Panc1 (cell line): Measurements from ENCODE around the gene CCDC121. TPM values are rescaled to one million over a fixed set of nuclear protein-coding genes. Genes with fewer than 3 reads are reported as not detected.
"Not testable (repeated sequence)": the region's sequence is repeated elsewhere in the genome, so short reads cannot be mapped to it uniquely, and the experiment has no call there.

Experiments
- ATAC-seq: fragments of 200-7000 bp; cut with Tn5 transposase; 2 replicates; pipeline ENCODE4 v1.9.1; 2020; ENCODE audit warnings: mild to moderate bottlenecking, moderate library complexity
- BruUV-seq: library from RNA; stranded (reverse); fragments of 400-500 nt; replicated peaks from 2 replicates; lab custom pipeline; 2021; lab: Mats Ljungman, UMichigan
- CTCF ChIA-PET: fragments of 300-600 bp; sonication (Branson Sonifier 250); formaldehyde crosslinking; loops from one replicate; lab custom pipeline; 2022; ENCODE audit warnings: antibody characterized with exemption; lab: Charles Lee
- POLR2A ChIA-PET: fragments of 300-600 bp; sonication (Branson Sonifier 250); formaldehyde crosslinking; loops from one replicate; lab custom pipeline; 2022; ENCODE audit warnings: antibody characterized with exemption; lab: Charles Lee
- DNase-seq: peaks from one replicate; pipeline ENCODE4 v3.0.0-alpha.2; 2010; ENCODE audit warnings: low read depth, low spot score
- H3K27ac ChIP-seq: 2 replicates; pipeline ENCODE4 v1.5.1; 2011; ENCODE audit warnings: mild to moderate bottlenecking, low read length, inconsistent platforms
- H3K27me3 ChIP-seq: fragments of 200-500 bp; sonication (Bioruptor generic); 2 replicates; pipeline ENCODE4 v1.6.0; 2014; ENCODE audit warnings: low read length, inconsistent platforms; ENCODE audit not compliant: control insufficient read depth, insufficient read depth
- H3K36me3 ChIP-seq: fragments of 200-500 bp; sonication (Bioruptor generic); 2 replicates; pipeline ENCODE4 v1.5.1; 2014; ENCODE audit warnings: inconsistent platforms, mild to moderate bottlenecking, low read length, moderate library complexity; ENCODE audit not compliant: control insufficient read depth, insufficient read depth
- H3K4me1 ChIP-seq: 2 replicates; pipeline ENCODE4 v1.5.1; 2011; ENCODE audit warnings: inconsistent platforms, mild to moderate bottlenecking, low read length, moderate library complexity; ENCODE audit not compliant: control insufficient read depth, insufficient read depth
- H3K4me3 ChIP-seq, 2 experiments: 2 replicates each; pipeline ENCODE4 v1.5.1; 2011 to 2012; ENCODE audit warnings: low read depth in 2 of 2, low read length in 2 of 2, mild to moderate bottlenecking in 2 of 2, inconsistent platforms in 1 of 2, moderate library complexity in 1 of 2
- H3K9me3 ChIP-seq: fragments of 200-500 bp; sonication (Bioruptor generic); 2 replicates; pipeline ENCODE4 v1.5.1; 2014; ENCODE audit warnings: low read depth, mild to moderate bottlenecking, inconsistent platforms, low read length, moderate library complexity; ENCODE audit not compliant: control insufficient read depth, insufficient read depth
- POLR2AphosphoS5 ChIP-seq: IDR thresholded peaks from 2 replicates; pipeline ENCODE4 v1.6.1; 2012; ENCODE audit warnings: mild to moderate bottlenecking, low read depth, low read length, moderate library complexity
- SIN3A ChIP-seq: IDR thresholded peaks from 2 replicates; pipeline ENCODE4 v1.6.1; 2012; ENCODE audit warnings: low read depth, mild to moderate bottlenecking, low read length, moderate library complexity, borderline replicate concordance; ENCODE audit not compliant: insufficient read depth
- TCF7L2 ChIP-seq: IDR thresholded peaks from 2 replicates; pipeline ENCODE4 v1.6.1; 2011; ENCODE audit warnings: mild to moderate bottlenecking, low read depth, low read length, inconsistent platforms
- in situ Hi-C: cut with HindIII; loops from 2 replicates; pipeline ENCODE4 v1.10.0; 2016; ENCODE audit warnings: low sequenced_read_pairs, low pct_unique_long_range_greater_than_20kb
- intact Hi-C: fragments of 100-400 bp; cut with micrococcal nuclease; formaldehyde crosslinking; loops from one replicate; pipeline ENCODE4 v1.10.0; 2022; ENCODE audit not compliant: unreplicated experiment
- total RNA-seq: library from RNA; stranded (reverse); gene quantifications from one replicate; pipeline ENCODE4 v1.2.1, GENCODE V29; 2021; ENCODE audit not compliant: unreplicated experiment
- TF ChIP-seq, protein P1 (sequence below), 2 experiments: IDR thresholded peaks; 2 replicates each; pipeline ENCODE4 v1.6.1; 2011 to 2012; ENCODE audit warnings: low read depth in 2 of 2, control low read depth in 1 of 2, low read length in 1 of 2, mild to moderate bottlenecking in 1 of 2, moderate library complexity in 1 of 2; ENCODE audit not compliant: insufficient read depth in 1 of 2
- TF ChIP-seq, protein P2 (sequence below): fragments of 450-650 bp; IDR thresholded peaks from 2 replicates; pipeline ENCODE4 v1.5.1; 2017; ENCODE audit warnings: mild to moderate bottlenecking

The CCDC121 gene
- total RNA-seq, 1 experiment from 2014 or later: 5.9 TPM

DNA sequence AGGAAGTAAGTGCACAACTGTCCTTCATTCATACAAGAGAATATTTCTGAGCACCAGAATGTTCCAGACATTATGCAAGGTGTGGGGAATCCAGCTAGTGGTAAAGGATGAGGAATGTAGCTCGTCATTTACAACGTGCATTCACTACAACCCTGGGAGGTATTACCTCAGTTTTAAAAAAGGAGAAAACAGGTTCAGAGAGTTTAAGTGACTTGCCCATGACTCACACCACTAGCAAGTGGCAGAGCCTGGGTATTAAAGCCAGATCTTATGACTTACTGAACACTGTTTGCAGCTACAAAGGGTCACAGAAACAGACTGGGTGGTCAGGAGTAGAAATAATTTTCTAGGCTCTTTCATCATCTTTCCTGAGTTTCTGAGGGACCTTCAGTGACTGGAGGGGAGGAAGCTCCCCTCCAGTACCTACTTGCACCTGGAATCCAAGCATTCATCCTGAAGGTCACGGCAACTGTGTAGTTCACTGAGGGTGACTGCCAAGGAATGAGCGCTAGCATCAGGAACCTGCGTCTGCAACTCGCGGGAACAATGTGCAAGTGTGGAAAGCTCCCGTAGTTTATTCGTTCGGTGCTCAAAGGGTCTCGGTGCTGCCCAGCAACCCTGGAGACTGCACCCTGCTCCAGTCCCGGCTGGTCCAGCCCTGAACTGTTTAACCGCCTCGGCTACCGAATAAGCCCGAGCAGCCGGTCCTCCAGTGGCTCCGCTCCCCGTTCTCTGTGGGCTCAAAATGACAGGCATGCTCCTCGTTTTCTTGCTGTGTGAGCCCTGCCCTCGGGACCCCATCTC is 647 bp downstream of the CCDC121 start:
- H3K9me3 ChIP-seq: no peaks in the 10 kb centered on the region
- TF ChIP-seq POLR2AphosphoS5: no peak
- no peak for TF ChIP-seq TCF7L2
- TF ChIP-seq, protein P1, sequence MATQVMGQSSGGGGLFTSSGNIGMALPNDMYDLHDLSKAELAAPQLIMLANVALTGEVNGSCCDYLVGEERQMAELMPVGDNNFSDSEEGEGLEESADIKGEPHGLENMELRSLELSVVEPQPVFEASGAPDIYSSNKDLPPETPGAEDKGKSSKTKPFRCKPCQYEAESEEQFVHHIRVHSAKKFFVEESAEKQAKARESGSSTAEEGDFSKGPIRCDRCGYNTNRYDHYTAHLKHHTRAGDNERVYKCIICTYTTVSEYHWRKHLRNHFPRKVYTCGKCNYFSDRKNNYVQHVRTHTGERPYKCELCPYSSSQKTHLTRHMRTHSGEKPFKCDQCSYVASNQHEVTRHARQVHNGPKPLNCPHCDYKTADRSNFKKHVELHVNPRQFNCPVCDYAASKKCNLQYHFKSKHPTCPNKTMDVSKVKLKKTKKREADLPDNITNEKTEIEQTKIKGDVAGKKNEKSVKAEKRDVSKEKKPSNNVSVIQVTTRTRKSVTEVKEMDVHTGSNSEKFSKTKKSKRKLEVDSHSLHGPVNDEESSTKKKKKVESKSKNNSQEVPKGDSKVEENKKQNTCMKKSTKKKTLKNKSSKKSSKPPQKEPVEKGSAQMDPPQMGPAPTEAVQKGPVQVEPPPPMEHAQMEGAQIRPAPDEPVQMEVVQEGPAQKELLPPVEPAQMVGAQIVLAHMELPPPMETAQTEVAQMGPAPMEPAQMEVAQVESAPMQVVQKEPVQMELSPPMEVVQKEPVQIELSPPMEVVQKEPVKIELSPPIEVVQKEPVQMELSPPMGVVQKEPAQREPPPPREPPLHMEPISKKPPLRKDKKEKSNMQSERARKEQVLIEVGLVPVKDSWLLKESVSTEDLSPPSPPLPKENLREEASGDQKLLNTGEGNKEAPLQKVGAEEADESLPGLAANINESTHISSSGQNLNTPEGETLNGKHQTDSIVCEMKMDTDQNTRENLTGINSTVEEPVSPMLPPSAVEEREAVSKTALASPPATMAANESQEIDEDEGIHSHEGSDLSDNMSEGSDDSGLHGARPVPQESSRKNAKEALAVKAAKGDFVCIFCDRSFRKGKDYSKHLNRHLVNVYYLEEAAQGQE (IDR thresholded peaks at IDR 0.05; ENCODE audit: insufficient read depth in 1 of 2, low read depth in 2 of 2, low read length in 1 of 2): no peak
- TF ChIP-seq, protein P2, sequence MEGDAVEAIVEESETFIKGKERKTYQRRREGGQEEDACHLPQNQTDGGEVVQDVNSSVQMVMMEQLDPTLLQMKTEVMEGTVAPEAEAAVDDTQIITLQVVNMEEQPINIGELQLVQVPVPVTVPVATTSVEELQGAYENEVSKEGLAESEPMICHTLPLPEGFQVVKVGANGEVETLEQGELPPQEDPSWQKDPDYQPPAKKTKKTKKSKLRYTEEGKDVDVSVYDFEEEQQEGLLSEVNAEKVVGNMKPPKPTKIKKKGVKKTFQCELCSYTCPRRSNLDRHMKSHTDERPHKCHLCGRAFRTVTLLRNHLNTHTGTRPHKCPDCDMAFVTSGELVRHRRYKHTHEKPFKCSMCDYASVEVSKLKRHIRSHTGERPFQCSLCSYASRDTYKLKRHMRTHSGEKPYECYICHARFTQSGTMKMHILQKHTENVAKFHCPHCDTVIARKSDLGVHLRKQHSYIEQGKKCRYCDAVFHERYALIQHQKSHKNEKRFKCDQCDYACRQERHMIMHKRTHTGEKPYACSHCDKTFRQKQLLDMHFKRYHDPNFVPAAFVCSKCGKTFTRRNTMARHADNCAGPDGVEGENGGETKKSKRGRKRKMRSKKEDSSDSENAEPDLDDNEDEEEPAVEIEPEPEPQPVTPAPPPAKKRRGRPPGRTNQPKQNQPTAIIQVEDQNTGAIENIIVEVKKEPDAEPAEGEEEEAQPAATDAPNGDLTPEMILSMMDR: no peak
- no peak for TF ChIP-seq SIN3A
- H3K27ac ChIP-seq: peak overlapping the region; percentile 92
- H3K4me1 ChIP-seq: peaks cover 8% of the 10 kb centered on the region
- no peaks in the 10 kb centered on the region for H3K27me3 ChIP-seq
- intact Hi-C loops (loop anchor here (5.0 kb wide), 1 partner anchor 221 kb away; the partner anchor contains the start of gene PPM1G), in situ Hi-C loops (no loop called here)
- H3K4me3 ChIP-seq: peak overlapping the region; percentile 77 to 100
- peak; percentile 68 for ATAC-seq
- peak; percentile 42 for DNase-seq
- H3K36me3 ChIP-seq: peaks cover 6% of the 10 kb centered on the region
- ChIA-PET CTCF (interaction anchor here (0.5 to 0.6 kb wide), 3 partner anchors 41 to 92 kb away, joined by 3 to 11 read pairs (median 3); no protein-coding TSS in a partner anchor), POLR2A (interaction anchor here (0.6 to 0.9 kb wide), 2 partner anchors 15 to 42 kb away, joined by 3 read pairs; no protein-coding TSS in a partner anchor)
- TSS peak; percentile 78 for BruUV-seq

DNA sequence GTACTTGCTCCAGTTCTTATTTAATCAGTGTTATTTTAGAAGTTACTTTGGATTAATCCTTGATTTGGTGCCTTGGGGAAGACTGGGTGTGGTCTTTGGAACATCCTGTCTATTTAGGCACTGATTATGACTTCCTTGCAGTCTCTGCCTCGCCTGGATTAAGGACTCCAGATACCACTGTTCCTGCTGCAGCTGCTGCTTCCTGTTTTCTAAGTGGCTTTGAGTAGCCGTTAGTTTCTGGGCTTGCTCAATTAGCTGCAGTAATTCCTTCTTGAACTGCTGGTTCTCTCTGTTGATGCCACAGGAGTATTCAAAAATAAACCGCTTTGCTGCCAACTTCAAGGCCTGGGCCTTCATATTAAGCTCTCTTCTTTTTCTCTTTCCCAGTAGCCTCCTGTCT is 1.9 kb downstream of the CCDC121 start:
- H3K27ac ChIP-seq, BruUV-seq, H3K4me1 ChIP-seq, H3K9me3 ChIP-seq, H3K4me3 ChIP-seq, H3K36me3 ChIP-seq, H3K27me3 ChIP-seq, POLR2A ChIA-PET, in situ Hi-C loops, ATAC-seq, DNase-seq, CTCF ChIA-PET: not testable (repeated sequence)
- intact Hi-C loops: loop anchor here (5.0 kb wide), 1 partner anchor 220 kb away; the partner anchor contains the start of gene PPM1G

DNA sequence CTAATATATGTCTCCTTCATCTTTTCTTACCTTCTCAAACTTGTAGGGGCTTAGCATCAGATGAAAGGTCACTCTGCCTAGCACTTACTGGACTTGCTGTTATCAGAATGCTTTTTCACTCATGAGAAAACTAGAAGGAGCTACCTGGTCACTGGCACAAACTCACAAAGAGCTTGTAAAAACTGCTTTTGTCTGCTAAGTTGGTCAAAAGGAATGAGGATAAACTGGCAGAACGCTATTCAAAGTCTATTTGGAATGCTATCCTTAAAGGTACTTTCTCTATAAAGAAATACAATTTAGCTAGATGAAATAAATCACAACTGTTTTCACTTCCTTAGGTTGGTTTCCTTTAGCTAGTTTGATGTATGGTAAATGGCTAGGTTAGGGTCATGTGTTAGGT is 2.5 kb downstream of the CCDC121 start:
- H3K4me3 ChIP-seq, ATAC-seq, DNase-seq, in situ Hi-C loops, BruUV-seq, H3K9me3 ChIP-seq, H3K27ac ChIP-seq, H3K27me3 ChIP-seq, H3K36me3 ChIP-seq, H3K4me1 ChIP-seq, CTCF ChIA-PET, POLR2A ChIA-PET: not testable (repeated sequence)
- intact Hi-C loops: loop anchor here (5.0 kb wide), 1 partner anchor 219 kb away; the partner anchor contains the start of gene PPM1G
